Thoracic aorta (tissue), 2 donors: Measurements from ENCODE around the gene CD79A. TPM values are rescaled to one million over a fixed set of nuclear protein-coding genes. Genes with fewer than 3 reads are reported as not detected.

Source experiments
- ATAC-seq: fragments of 150-250 bp; one replicate; pipeline ENCODE4 v1.8.0; 2017; ENCODE audit warnings: low read depth; ENCODE audit not compliant: insufficient number of reproducible peaks, low FRiP score
- DNase-seq: peaks from one replicate; pipeline ENCODE4 v3.0.0-alpha.2; 2020; ENCODE audit warnings: low spot score
- H3K27ac ChIP-seq, 2 donors: fragments of 200-600 bp; sonication (generic); 1 replicate in 1 of 2; 2 replicates in 1 of 2; pipeline ENCODE4 v1.5.1; 2016; ENCODE audit warnings: mild to moderate bottlenecking in 2 of 2, moderate library complexity in 2 of 2
- H3K27me3 ChIP-seq: fragments of 200-600 bp; sonication (generic); replicated peaks from 2 replicates; pipeline ENCODE4 v1.6.0; 2016; ENCODE audit warnings: mild to moderate bottlenecking; ENCODE audit not compliant: insufficient read depth
- H3K36me3 ChIP-seq: fragments of 200-600 bp; sonication (generic); one replicate; pipeline ENCODE4 v1.5.1; 2016
- H3K4me1 ChIP-seq, 2 donors: fragments of 200-600 bp; sonication (generic); 1 replicate in 1 of 2; 2 replicates in 1 of 2; pipeline versions ENCODE4 v1.5.1 to v1.6.0; 2016; ENCODE audit warnings: low read depth in 2 of 2, mild to moderate bottlenecking in 1 of 2; ENCODE audit not compliant: control insufficient read depth in 1 of 2
- H3K4me3 ChIP-seq: fragments of 200-600 bp; sonication (generic); 2 replicates; pipeline ENCODE4 v1.5.1; 2016; ENCODE audit warnings: mild to moderate bottlenecking
- H3K9me3 ChIP-seq: fragments of 200-600 bp; sonication (generic); 2 replicates; pipeline ENCODE4 v1.5.1; 2016
- CTCF ChIP-seq: fragments of 200-600 bp; sonication (generic); IDR thresholded peaks from one replicate; pipeline ENCODE4 v1.5.1; 2019; ENCODE audit warnings: antibody characterized with exemption
- total RNA-seq, 2 donors: library from RNA; depleted of rRNA; stranded (reverse); fragments of >200 nt; gene quantifications; one replicate each; pipeline versions ENCODE4 v1.1.0 to v1.2.3, GENCODE V29; 2016

The CD79A gene
- total RNA-seq, 2 donors from 2014 or later = not detected

GRCh38 chr19:41868989-41869300, 8.1 kb upstream of the CD79A start:
- Histone ChIP-seq H3K4me1 (peaks cover 0 to 2% of the 10 kb centered on the region in 2 donors), H3K27ac (no peak overlapping the region), H3K4me3 (no peak overlapping the region), H3K36me3 (peaks cover 48% of the 10 kb centered on the region), H3K27me3 (no peaks in the 10 kb centered on the region), H3K9me3 (no peaks in the 10 kb centered on the region)
- no peak for TF ChIP-seq CTCF
- DNase-seq = no peak
- no peak for ATAC-seq

GRCh38 chr19:41869374-41869955, 7.6 kb upstream of the CD79A start:
- Histone ChIP-seq H3K9me3 (no peaks in the 10 kb centered on the region), H3K27me3 (no peaks in the 10 kb centered on the region), H3K27ac (no peak overlapping the region), H3K36me3 (peaks cover 43% of the 10 kb centered on the region), H3K4me3 (no peak overlapping the region), H3K4me1 (no peaks in the 10 kb centered on the region)
- no peak for TF ChIP-seq CTCF
- DNase-seq = no peak
- no peak for ATAC-seq

GRCh38 chr19:41870401-41870873, 6.6 kb upstream of the CD79A start:
- DNase-seq (no peak), ATAC-seq (no peak)
- Histone ChIP-seq H3K9me3 (no peaks in the 10 kb centered on the region), H3K4me1 (no peaks in the 10 kb centered on the region), H3K4me3 (no peak overlapping the region), H3K27me3 (no peaks in the 10 kb centered on the region), H3K27ac (no peak overlapping the region), H3K36me3 (peaks cover 34% of the 10 kb centered on the region)
- TF ChIP-seq CTCF = no peak

GRCh38 chr19:41871573-41872383, 5.3 kb upstream of the CD79A start:
- no peaks in the 10 kb centered on the region for H3K27me3 ChIP-seq
- no peaks in the 10 kb centered on the region for H3K4me1 ChIP-seq
- H3K9me3 ChIP-seq = no peaks in the 10 kb centered on the region
- ATAC-seq (no peak), DNase-seq (no peak)
- H3K27ac ChIP-seq = no peak overlapping the region
- H3K4me3 ChIP-seq = no peak overlapping the region
- TF ChIP-seq CTCF = no peak
- peaks cover 32% of the 10 kb centered on the region for H3K36me3 ChIP-seq

- Histone ChIP-seq H3K36me3 (peaks cover 28% of the 10 kb centered on the region), H3K27ac (no peak overlapping the region), H3K9me3 (no peaks in the 10 kb centered on the region), H3K27me3 (no peaks in the 10 kb centered on the region), H3K4me3 (no peak overlapping the region), H3K4me1 (no peaks in the 10 kb centered on the region)
- DNase-seq = no peak
- TF ChIP-seq CTCF = no peak
- no peak for ATAC-seq
These were observed 4.7 kb upstream of the CD79A start for GRCh38 chr19:41872384-41872774.
